Suprapubic skin (tissue), 4 donors: ENCODE results near the gene METTL25B. TPM values are rescaled to one million over a fixed set of nuclear protein-coding genes. Genes with fewer than 3 reads are reported as not detected.

Source experiments
- DNase-seq, 2 donors: peaks; one replicate each; pipeline ENCODE4 v3.0.0-alpha.2; 2019; ENCODE audit warnings: low spot score in 2 of 2
- H3K27ac ChIP-seq: fragments of 200-600 bp; sonication (generic); one replicate; pipeline ENCODE4 v1.5.1; 2019
- H3K27me3 ChIP-seq: fragments of 200-600 bp; sonication (generic); one replicate; pipeline ENCODE4 v1.5.1; 2019
- H3K36me3 ChIP-seq: fragments of 200-600 bp; sonication (generic); one replicate; pipeline ENCODE4 v1.5.1; 2019
- H3K4me1 ChIP-seq: fragments of 200-600 bp; sonication (generic); one replicate; pipeline ENCODE4 v1.5.1; 2019
- H3K4me3 ChIP-seq: fragments of 200-600 bp; sonication (generic); one replicate; pipeline ENCODE4 v1.5.1; 2019; ENCODE audit warnings: mild to moderate bottlenecking
- H3K9me3 ChIP-seq: fragments of 200-600 bp; sonication (generic); one replicate; pipeline ENCODE4 v1.5.1; 2019
- CTCF ChIP-seq, 2 donors: fragments of 200-600 bp in 1 of 2; fragments of 450-650 bp in 1 of 2; sonication (generic) in 1 of 2; IDR thresholded peaks; one replicate each; pipeline ENCODE4 v1.5.1; 2016 to 2019; ENCODE audit warnings: antibody characterized with exemption in 2 of 2, mild to moderate bottlenecking in 1 of 2, moderate library complexity in 1 of 2
- EP300 ChIP-seq: sonication (generic); formaldehyde crosslinking; IDR thresholded peaks from one replicate; pipeline ENCODE4 v1.6.1; 2017; ENCODE audit warnings: antibody characterized with exemption
- POLR2A ChIP-seq, 2 donors: fragments of 450-650 bp; IDR thresholded peaks; one replicate each; pipeline ENCODE4 v1.6.1; 2017; ENCODE audit warnings: antibody characterized with exemption in 2 of 2, mild to moderate bottlenecking in 2 of 2, moderate library complexity in 2 of 2
- POLR2AphosphoS5 ChIP-seq, 3 donors: sonication (generic); formaldehyde crosslinking; IDR thresholded peaks; one replicate each; pipeline ENCODE4 v1.6.1; 2017; ENCODE audit warnings: antibody characterized with exemption in 3 of 3
- WGBS: methylation state at CpG from one replicate; pipeline ENCODE4 v1.1.5; 2018; 5-methylcytosine and 5-hydroxymethylcytosine counted together
- total RNA-seq, 4 donors: library from RNA; depleted of rRNA; stranded (reverse); fragments of >200 nt; gene quantifications; one replicate each; pipeline ENCODE4 v1.1.0, GENCODE V29; 2016

Gene METTL25B
- total RNA-seq, 4 donors from 2014 or later: 20.7 to 40.3 (median 34.2) TPM

GRCh38 chr1:156694690-156694962 is 33.6 kb upstream of the METTL25B start:
- Histone ChIP-seq H3K4me1 (peaks cover 43% of the 10 kb centered on the region), H3K36me3 (peaks cover 6% of the 10 kb centered on the region), H3K27me3 (no peaks in the 10 kb centered on the region), H3K9me3 (no peaks in the 10 kb centered on the region), H3K4me3 (no peak overlapping the region), H3K27ac (no peak overlapping the region)
- TF ChIP-seq EP300 (no peak), POLR2AphosphoS5 (IDR thresholded peaks at IDR 0.05) (no peak), CTCF (IDR thresholded peaks at IDR 0.05) (no peak), POLR2A (IDR thresholded peaks at IDR 0.05) (no peak)
- DNase-seq: no peak
- 60% methylated on average over 5 of the region's 5 CpGs for WGBS

- no peak for DNase-seq
- TF ChIP-seq POLR2AphosphoS5 (IDR thresholded peaks at IDR 0.05): no peak
- 81% methylated on average over 8 of the region's 8 CpGs for WGBS
- Histone ChIP-seq H3K9me3 (no peaks in the 10 kb centered on the region), H3K4me1 (peaks cover 31% of the 10 kb centered on the region), H3K27ac (no peak overlapping the region), H3K4me3 (no peak overlapping the region), H3K27me3 (no peaks in the 10 kb centered on the region), H3K36me3 (peaks cover 11% of the 10 kb centered on the region)
These were observed 31.5 kb upstream of the METTL25B start for GRCh38 chr1:156696755-156697154.

GRCh38 chr1:156697481-156697880 is 30.8 kb upstream of the METTL25B start:
- TF ChIP-seq CTCF (IDR thresholded peaks at IDR 0.05): no peak
- no peak for TF ChIP-seq EP300
- no peak for TF ChIP-seq POLR2A (IDR thresholded peaks at IDR 0.05)
- no peak for TF ChIP-seq POLR2AphosphoS5 (IDR thresholded peaks at IDR 0.05)
- Histone ChIP-seq H3K36me3 (peaks cover 11% of the 10 kb centered on the region), H3K4me1 (peaks cover 24% of the 10 kb centered on the region), H3K4me3 (no peak overlapping the region), H3K27ac (no peak overlapping the region), H3K9me3 (no peaks in the 10 kb centered on the region), H3K27me3 (no peaks in the 10 kb centered on the region)
- 86% methylated on average over 8 of the region's 8 CpGs for WGBS
- no peak for DNase-seq

- DNase-seq: no peak
- H3K4me3 ChIP-seq: no peak overlapping the region
- peaks cover 20% of the 10 kb centered on the region for H3K4me1 ChIP-seq
- TF ChIP-seq POLR2A (IDR thresholded peaks at IDR 0.05) (no peak), CTCF (IDR thresholded peaks at IDR 0.05) (no peak), POLR2AphosphoS5 (IDR thresholded peaks at IDR 0.05) (no peak), EP300 (no peak)
- no peaks in the 10 kb centered on the region for H3K27me3 ChIP-seq
- H3K27ac ChIP-seq: no peak overlapping the region
- WGBS: 57% methylated on average over 1 of the region's 1 CpG
- H3K36me3 ChIP-seq: peaks cover 11% of the 10 kb centered on the region
- no peaks in the 10 kb centered on the region for H3K9me3 ChIP-seq
These were observed 29.3 kb upstream of the METTL25B start for GRCh38 chr1:156698995-156699394.

- no peak for DNase-seq
- TF ChIP-seq CTCF (IDR thresholded peaks at IDR 0.05) (no peak), POLR2A (IDR thresholded peaks at IDR 0.05) (no peak), EP300 (no peak), POLR2AphosphoS5 (IDR thresholded peaks at IDR 0.05) (no peak)
- Histone ChIP-seq H3K4me3 (no peak overlapping the region), H3K27me3 (peaks cover 3% of the 10 kb centered on the region), H3K9me3 (no peaks in the 10 kb centered on the region), H3K4me1 (peaks cover 30% of the 10 kb centered on the region), H3K27ac (no peak overlapping the region), H3K36me3 (peaks cover 11% of the 10 kb centered on the region)
- WGBS: 64% methylated on average over 8 of the region's 8 CpGs
These were observed 27.3 kb upstream of the METTL25B start for GRCh38 chr1:156700736-156701531.

- no peak for TF ChIP-seq EP300
- no peak for TF ChIP-seq CTCF (IDR thresholded peaks at IDR 0.05)
- no peak for TF ChIP-seq POLR2AphosphoS5 (IDR thresholded peaks at IDR 0.05)
- TF ChIP-seq POLR2A (IDR thresholded peaks at IDR 0.05): no peak
- WGBS: 32% methylated on average over 4 of the region's 4 CpGs
- Histone ChIP-seq H3K9me3 (no peaks in the 10 kb centered on the region), H3K36me3 (peaks cover 11% of the 10 kb centered on the region), H3K4me3 (no peak overlapping the region), H3K4me1 (peaks cover 54% of the 10 kb centered on the region), H3K27me3 (peaks cover 3% of the 10 kb centered on the region), H3K27ac (no peak overlapping the region)
- DNase-seq: no peak
These were observed 24.9 kb upstream of the METTL25B start for GRCh38 chr1:156703336-156703735.
